ENCODE measurements around the gene SGSH.

The SGSH gene

DNA sequence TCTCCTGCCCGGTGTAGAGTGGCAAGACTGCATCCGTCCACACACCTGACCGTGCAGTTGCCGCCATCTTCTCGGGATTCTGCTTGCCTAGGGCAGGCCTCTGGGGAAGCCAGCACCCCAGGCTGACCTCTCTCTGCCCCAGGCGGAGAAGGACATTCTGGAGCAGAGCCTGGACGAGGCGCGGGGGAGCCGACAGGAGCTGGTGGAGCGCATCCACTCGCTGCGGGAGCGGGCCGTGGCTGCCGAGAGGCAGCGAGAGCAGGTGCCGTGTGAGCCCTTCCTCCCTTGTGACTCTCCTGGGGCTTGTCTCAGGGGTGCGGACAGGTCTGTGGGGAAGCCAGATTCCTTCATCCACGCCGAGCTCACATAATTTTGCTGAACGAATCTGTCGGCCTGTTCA, 30.5 kb downstream of the SGSH start:
- DNase-seq (ENCODE audit: low spot score) = no peak
- TF ChIP-seq, protein P1, sequence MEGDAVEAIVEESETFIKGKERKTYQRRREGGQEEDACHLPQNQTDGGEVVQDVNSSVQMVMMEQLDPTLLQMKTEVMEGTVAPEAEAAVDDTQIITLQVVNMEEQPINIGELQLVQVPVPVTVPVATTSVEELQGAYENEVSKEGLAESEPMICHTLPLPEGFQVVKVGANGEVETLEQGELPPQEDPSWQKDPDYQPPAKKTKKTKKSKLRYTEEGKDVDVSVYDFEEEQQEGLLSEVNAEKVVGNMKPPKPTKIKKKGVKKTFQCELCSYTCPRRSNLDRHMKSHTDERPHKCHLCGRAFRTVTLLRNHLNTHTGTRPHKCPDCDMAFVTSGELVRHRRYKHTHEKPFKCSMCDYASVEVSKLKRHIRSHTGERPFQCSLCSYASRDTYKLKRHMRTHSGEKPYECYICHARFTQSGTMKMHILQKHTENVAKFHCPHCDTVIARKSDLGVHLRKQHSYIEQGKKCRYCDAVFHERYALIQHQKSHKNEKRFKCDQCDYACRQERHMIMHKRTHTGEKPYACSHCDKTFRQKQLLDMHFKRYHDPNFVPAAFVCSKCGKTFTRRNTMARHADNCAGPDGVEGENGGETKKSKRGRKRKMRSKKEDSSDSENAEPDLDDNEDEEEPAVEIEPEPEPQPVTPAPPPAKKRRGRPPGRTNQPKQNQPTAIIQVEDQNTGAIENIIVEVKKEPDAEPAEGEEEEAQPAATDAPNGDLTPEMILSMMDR (IDR thresholded peaks at IDR 0.05; ENCODE audit: extremely low read depth, insufficient read depth, missing control alignments) = no peak
- in situ Hi-C loops (cut with MboI; ENCODE audit: low pct_unique_long_range_greater_than_20kb, low sequenced_read_pairs, unreplicated experiment) = no loop called here

DNA sequence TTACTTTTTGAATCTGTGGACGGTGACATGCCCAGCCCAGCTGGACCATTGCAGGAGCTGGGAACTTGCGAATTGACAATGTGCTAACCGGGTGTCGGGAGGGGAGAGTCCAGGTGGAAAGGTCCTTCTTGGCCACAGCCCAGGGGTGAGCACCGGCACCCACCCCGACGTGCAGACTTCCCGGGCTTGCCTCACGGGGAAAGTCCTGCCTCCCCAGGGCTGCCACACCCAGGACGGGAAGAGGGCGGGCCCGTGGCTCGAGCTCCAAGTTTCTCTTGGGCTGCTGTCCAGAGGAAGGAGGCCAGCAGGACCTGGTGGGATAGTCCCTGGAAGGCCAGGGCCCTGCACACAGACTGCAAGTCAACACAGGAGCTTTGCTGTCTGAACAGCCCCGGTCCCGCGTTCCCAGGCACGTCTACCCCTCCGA, 32.6 kb downstream of the SGSH start:
- DNase-seq (ENCODE audit: low spot score) = no peak
- in situ Hi-C loops (cut with MboI; ENCODE audit: low pct_unique_long_range_greater_than_20kb, low sequenced_read_pairs, unreplicated experiment) = no loop called here
- TF ChIP-seq, protein P1 (IDR thresholded peaks at IDR 0.05; ENCODE audit: extremely low read depth, insufficient read depth, missing control alignments) = no peak

DNA sequence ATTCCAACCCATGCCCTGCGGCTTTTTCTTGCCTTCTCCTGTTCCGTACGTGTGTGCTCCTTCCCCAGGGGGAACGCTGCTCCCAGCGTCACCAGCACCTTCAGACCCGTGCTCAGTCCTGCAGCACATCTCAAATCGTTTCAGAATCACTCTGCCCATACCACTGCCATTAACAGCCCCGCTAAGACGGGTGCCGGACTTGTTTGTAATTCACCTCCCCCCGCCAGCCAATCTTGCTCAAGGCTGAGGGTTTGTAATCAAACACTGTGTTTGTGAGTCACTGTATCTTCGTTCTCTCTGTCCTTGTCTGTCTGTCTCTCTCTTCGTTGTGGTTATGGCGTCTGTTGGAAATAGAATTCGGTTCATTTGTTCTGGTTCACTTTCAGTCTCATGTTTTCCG, 33.0 kb downstream of the SGSH start:
- TF ChIP-seq, protein P1 (IDR thresholded peaks at IDR 0.05; ENCODE audit: extremely low read depth, insufficient read depth, missing control alignments) = no peak
- in situ Hi-C loops (cut with MboI; ENCODE audit: low pct_unique_long_range_greater_than_20kb, low sequenced_read_pairs, unreplicated experiment) = no loop called here
- DNase-seq (ENCODE audit: low spot score) = no peak

DNA sequence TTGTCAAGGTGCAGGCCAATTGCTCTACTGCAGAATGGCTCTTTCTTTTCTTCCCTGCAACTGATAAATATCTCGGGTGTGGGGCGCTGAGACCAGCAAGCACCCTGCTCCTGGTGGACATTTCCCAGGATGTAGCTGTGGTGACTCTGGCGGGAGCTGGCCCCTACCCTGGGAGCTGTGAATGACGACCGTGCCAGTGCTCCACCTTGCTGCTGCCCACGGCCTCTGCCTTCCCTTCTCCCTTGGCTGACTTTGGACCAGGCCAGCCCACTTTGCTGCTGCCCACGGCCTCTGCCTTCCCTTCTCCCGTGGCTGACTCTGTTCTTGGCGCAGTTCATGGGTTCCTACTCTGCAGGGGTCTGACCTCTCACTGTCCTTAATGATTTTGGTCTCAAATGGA, 34.2 kb downstream of the SGSH start:
- TF ChIP-seq, protein P1 (IDR thresholded peaks at IDR 0.05; ENCODE audit: extremely low read depth, insufficient read depth, missing control alignments) = no peak
- no peak for DNase-seq (ENCODE audit: low spot score)
- in situ Hi-C loops (cut with MboI; ENCODE audit: low pct_unique_long_range_greater_than_20kb, low sequenced_read_pairs, unreplicated experiment) = no loop called here

DNA sequence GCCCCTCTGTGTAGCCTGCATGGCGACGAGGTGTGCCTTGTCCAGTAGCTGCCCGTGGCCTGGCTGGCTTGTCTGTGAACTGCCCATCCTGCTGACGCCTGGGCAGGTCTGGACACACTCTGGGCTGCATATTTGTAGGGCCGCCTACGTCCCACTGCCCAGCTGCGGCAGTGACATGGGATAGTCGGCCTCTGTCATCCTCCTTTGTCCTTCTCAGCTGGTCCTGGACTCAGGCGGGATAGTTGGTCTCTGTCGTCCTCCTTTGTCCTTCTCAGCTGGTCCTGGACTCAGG, 35.8 kb downstream of the SGSH start:
- no peak for DNase-seq (ENCODE audit: low spot score)
- TF ChIP-seq, protein P1 (IDR thresholded peaks at IDR 0.05; ENCODE audit: extremely low read depth, insufficient read depth, missing control alignments) = no peak
- in situ Hi-C loops (cut with MboI; ENCODE audit: low pct_unique_long_range_greater_than_20kb, low sequenced_read_pairs, unreplicated experiment) = no loop called here

- DNase-seq (ENCODE audit: low spot score) = no peak
- in situ Hi-C loops (cut with MboI; ENCODE audit: low pct_unique_long_range_greater_than_20kb, low sequenced_read_pairs, unreplicated experiment) = no loop called here
- TF ChIP-seq, protein P1 (IDR thresholded peaks at IDR 0.05; ENCODE audit: extremely low read depth, insufficient read depth, missing control alignments) = no peak
Measured at GRCh38 chr17:80183581-80184422, 36.3 kb downstream of the SGSH start.
